ENCODE data around the gene PUS10.

Gene PUS10

GRCh38 chr2:60966507-60967405 is 51.3 kb downstream of the PUS10 start:
- DNase-seq, result no peak

DNA sequence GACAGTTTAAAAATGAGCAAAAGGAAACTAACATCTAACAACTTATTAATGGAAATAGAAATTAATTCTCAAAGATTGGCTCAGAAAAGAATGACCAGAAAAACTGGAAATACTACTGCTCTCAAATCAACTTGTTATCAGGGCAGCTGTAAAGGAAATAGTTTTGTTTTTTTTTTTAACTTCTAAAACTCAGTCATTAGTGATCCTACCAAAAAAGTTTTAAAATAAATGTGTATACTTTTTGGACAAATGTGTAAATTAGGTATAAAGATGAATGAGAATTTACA is 52.6 kb downstream of the PUS10 start:
- no peak for DNase-seq

DNA sequence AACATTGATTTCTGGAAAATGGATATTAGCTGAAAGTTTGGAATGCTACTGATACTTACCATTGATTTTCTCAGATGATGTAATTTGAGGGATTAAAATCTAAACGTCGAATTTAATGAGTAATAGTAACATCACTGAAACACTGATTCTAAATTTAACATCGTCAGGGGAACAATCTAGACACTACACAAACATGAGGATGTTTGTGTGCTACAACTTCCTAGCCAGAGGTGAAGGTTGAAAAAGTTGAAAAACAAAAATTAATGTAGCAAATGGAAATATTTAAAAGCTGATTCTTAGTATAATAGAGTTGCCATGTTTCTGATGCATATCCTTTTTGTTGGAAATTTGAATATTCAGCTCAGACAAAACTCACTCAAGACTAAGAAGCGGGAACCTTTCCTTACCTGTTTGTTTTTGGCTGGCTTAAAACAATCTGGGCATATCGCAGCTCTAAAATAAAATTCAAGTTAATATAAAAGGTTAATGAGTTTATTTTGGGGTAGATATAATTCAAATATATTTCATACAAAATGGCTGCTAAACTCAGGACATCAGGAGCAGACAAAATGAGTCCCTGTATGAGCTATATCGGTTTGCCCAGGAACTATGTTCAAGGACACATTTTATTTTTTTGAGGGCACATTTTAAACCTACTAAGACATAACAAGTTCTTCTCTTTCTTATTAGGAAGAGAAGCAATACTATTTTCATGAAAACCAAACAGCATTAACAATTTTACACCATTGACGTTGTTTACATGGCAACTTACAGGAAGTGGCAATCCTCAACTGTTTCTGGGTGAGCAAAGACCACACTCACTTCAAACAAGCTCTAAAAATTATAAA is 53.2 kb downstream of the PUS10 start:
- DNase-seq, result no peak

- no peak for DNase-seq
Measured at GRCh38 chr2:60963190-60963589, 54.9 kb downstream of the PUS10 start.

GRCh38 chr2:60962528-60962927 is 55.5 kb downstream of the PUS10 start:
- no peak for DNase-seq

- no peak for DNase-seq
Measured at GRCh38 chr2:60961457-60961856, 56.6 kb downstream of the PUS10 start.

GRCh38 chr2:60960706-60961105 is 57.3 kb downstream of the PUS10 start:
- no peak for DNase-seq

DNA sequence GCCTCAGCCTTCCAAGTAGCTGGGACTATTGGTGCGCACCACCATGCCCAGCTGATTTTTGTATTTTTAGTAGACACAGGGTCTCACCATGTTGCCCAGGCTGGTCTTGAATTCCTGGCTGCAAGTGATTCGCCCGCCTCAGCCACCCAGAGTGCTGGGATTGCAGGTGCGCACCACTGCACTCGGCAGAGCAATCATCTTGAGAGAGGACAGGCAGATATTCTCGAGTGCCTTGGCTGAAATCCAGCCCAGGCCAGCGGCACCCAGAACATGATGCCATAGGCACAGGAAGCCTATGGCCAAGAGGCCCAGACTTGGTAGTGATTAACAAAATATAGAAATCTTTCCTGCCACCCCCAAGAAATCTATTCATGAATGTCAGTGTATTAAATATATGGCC is 58.6 kb downstream of the PUS10 start:
- DNase-seq, result no peak

DNA sequence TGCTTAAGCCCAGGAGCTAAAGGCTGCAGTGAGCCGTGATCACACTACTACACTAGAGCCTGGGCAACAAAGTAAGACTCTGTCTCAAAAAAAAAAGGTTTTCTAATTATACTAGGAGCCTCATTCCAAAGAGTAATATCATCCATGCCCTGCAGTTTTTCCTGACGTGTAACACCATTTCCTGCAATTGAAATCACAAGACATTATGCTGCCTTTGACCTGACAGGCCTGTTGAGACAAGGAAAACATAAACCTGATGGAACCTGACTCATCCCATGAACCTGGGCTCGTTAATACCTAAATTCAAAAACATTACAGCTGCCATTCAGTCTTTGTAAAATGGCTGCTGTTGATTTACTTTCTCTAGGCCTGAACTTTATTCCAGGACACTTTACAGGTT is 59.3 kb downstream of the PUS10 start:
- DNase-seq, result no peak

GRCh38 chr2:60958361-60958760 is 59.7 kb downstream of the PUS10 start:
- no peak for DNase-seq

- no peak for DNase-seq
Measured at GRCh38 chr2:60957643-60958042, 60.4 kb downstream of the PUS10 start.

GRCh38 chr2:60957224-60957623 is 60.8 kb downstream of the PUS10 start:
- no peak for DNase-seq

- no peak for DNase-seq
Measured at GRCh38 chr2:60954139-60954538, 63.9 kb downstream of the PUS10 start.

- DNase-seq, result no peak
Measured at GRCh38 chr2:60948926-60949579, 69.0 kb downstream of the PUS10 start.

DNA sequence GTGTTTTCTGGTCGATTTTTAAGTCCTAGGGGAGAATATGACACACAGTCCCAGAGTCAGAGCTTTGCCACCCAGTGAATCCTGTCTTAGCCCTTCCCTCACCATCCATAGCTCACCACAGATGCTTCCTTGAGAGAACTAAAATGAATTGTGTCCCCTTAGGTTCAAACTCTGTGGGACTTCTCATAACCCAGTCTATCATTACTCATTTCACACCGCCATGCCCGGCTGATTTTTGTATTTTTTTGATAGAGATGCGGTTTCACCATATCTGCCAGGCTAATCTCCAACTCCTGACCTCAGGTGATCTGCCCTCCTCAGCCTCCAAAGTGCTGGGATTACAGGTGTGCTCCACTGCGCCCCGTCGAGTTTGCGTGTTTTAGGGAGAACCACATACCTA is 69.9 kb downstream of the PUS10 start:
- DNase-seq, result no peak

GRCh38 chr2:60947056-60947455 is 71.0 kb downstream of the PUS10 start:
- no peak for DNase-seq

- DNase-seq, result no peak
Measured at GRCh38 chr2:60945341-60945740, 72.7 kb downstream of the PUS10 start.

DNA sequence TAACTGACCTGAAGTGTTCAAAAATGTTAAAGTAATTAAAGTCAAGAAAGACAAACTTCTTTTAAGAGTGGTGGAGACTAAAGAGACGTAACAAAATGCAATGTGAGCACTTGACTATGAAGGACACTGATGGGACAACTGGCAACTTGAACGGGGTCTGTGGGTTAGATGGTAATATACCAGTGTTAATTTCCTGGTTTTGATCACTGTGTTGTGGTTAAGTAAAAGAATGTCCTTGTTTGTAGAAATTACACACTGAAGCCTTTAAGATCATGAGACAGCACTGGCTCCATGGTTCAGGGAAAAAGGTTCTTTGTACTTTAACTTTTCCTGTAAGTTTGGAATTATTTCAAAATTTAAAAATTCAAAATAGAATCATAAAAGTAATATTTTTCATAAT is 78.4 kb downstream of the PUS10 start:
- DNase-seq, result no peak

DNA sequence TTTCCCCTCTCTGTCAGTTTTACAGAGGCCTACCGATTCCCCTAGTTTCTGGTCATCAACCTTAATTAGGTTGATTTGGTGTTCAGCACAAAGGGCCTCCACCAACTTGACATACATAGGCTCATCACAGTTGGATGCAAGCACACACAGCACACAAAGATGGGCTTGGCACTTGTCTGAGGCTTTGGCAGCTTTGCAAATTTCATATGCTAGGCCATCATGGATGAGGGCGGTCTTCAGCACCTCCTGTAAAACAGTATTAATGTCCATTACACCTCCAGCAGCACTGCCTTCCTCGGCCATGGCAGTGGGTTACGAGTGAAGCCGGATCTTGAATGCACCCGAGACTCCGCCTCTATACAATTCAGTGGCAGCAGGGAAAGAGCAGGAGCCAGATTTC is 79.8 kb downstream of the PUS10 start:
- DNase-seq, result no peak

- DNase-seq, result no peak
Measured at GRCh38 chr2:60936757-60937156, 81.3 kb downstream of the PUS10 start.

DNA sequence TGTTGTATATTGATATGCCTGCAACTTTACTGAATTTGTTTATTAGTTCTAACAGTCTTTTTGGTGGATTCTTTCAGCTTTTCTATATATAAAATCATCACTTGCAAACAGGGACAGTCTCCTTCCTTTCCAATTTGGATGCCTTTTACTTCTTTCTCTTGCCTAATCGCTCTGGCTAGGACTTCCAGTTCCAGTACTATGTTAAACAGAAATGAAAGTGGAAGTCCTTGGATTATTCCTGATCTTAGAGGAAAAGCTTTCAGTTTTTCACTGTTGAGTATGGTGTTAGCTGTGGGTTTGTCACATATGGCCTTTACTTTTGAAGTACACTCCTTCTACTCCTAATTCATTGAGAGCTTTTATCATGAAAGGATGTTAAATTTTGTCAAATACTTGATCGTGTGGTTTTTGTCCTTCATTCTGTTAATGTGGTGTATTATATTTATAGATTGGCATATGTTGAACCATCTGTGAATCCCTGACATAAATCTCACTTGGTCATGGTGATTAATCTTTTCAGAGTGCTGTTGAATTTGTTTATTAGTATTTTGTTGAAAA is 83.8 kb downstream of the PUS10 start:
- DNase-seq, result peak; percentile 82

DNA sequence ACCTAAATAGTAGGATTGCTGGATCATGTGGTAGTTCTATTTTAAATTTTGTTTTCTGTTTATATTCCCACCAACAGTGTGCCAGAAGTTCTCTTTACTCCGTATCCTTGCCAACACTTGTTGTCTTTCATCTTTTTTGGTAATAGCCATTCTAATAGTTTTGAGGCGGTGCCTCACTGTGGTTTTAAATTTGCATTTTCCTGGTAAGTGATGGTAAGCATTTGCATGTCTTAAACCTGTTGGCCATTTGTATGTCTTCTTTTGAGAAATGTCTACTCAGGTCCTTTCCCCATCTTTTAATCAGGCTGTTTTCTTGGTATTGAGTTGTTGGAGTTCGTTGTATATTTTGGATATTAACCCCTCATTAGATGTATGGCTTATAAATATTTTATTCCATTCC is 85.1 kb downstream of the PUS10 start:
- DNase-seq, result no peak

DNA sequence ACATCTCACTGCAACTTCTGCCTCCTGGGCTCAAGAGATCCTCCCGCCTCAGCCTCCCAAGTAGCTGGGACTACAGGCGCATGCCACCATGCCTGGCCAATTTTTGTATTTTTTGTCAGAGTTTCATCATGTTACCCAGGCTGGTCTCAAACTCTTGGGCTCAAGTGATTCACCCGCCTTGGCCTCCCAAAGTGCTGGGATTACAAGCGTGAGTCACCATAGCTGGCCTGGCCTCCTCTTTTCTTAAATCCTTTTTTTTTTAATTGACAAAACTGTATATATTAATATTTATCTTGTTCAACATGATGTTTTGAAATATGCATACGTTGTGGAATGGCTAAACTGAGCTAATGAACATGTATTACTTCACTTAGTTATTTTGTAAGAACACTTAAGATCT is 86.0 kb downstream of the PUS10 start:
- DNase-seq, result peak; percentile 39
